ENCODE measurements around the gene SPOCK1. TPM values are rescaled to one million over a fixed set of nuclear protein-coding genes. Genes with fewer than 3 reads are reported as not detected.

The SPOCK1 gene
- total and polyA plus RNA-seq, 2 experiments from 2014 or later, result 8.2 to 10.5 TPM

DNA sequence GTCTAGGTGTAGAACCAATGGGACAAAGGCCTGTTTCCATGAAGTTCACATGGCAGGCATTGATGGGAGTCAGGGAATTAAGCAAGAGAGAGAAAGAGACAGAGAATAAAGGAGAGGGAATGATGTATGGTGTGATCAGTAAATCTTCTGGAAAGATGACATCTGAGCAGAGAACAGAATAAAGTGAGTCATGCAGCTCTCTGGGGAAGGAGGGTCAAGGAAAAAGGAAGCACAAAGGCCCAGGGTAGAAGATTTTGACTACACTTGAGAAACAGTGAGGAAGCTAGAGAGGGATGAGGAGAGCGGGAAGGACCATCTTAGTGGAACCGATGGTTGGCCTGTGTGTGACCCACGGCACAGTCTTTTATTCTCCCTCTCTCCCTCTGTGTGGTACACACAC lies 425.9 kb downstream of the SPOCK1 start (continued):
- TF ChIP-seq, protein P1, sequence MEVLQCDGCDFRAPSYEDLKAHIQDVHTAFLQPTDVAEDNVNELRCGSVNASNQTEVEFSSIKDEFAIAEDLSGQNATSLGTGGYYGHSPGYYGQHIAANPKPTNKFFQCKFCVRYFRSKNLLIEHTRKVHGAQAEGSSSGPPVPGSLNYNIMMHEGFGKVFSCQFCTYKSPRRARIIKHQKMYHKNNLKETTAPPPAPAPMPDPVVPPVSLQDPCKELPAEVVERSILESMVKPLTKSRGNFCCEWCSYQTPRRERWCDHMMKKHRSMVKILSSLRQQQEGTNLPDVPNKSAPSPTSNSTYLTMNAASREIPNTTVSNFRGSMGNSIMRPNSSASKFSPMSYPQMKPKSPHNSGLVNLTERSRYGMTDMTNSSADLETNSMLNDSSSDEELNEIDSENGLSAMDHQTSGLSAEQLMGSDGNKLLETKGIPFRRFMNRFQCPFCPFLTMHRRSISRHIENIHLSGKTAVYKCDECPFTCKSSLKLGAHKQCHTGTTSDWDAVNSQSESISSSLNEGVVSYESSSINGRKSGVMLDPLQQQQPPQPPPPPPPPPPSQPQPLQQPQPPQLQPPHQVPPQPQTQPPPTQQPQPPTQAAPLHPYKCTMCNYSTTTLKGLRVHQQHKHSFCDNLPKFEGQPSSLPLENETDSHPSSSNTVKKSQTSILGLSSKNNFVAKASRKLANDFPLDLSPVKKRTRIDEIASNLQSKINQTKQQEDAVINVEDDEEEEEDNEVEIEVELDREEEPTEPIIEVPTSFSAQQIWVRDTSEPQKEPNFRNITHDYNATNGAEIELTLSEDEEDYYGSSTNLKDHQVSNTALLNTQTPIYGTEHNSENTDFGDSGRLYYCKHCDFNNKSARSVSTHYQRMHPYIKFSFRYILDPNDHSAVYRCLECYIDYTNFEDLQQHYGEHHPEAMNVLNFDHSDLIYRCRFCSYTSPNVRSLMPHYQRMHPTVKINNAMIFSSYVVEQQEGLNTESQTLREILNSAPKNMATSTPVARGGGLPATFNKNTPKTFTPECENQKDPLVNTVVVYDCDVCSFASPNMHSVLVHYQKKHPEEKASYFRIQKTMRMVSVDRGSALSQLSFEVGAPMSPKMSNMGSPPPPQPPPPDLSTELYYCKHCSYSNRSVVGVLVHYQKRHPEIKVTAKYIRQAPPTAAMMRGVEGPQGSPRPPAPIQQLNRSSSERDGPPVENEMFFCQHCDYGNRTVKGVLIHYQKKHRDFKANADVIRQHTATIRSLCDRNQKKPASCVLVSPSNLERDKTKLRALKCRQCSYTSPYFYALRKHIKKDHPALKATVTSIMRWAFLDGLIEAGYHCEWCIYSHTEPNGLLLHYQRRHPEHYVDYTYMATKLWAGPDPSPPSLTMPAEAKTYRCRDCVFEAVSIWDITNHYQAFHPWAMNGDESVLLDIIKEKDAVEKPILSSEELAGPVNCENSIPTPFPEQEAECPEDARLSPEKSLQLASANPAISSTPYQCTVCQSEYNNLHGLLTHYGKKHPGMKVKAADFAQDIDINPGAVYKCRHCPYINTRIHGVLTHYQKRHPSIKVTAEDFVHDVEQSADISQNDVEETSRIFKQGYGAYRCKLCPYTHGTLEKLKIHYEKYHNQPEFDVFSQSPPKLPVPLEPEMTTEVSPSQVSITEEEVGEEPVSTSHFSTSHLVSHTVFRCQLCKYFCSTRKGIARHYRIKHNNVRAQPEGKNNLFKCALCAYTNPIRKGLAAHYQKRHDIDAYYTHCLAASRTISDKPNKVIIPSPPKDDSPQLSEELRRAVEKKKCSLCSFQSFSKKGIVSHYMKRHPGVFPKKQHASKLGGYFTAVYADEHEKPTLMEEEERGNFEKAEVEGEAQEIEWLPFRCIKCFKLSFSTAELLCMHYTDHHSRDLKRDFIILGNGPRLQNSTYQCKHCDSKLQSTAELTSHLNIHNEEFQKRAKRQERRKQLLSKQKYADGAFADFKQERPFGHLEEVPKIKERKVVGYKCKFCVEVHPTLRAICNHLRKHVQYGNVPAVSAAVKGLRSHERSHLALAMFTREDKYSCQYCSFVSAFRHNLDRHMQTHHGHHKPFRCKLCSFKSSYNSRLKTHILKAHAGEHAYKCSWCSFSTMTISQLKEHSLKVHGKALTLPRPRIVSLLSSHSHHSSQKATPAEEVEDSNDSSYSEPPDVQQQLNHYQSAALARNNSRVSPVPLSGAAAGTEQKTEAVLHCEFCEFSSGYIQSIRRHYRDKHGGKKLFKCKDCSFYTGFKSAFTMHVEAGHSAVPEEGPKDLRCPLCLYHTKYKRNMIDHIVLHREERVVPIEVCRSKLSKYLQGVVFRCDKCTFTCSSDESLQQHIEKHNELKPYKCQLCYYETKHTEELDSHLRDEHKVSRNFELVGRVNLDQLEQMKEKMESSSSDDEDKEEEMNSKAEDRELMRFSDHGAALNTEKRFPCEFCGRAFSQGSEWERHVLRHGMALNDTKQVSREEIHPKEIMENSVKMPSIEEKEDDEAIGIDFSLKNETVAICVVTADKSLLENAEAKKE (CRISPR knock-in tag; IDR thresholded peaks at IDR 0.05), result no peak
- TF ChIP-seq EZH2phosphoT487 (IDR thresholded peaks at IDR 0.05; ENCODE audit: unreplicated experiment) (no peak), EZH2 (IDR thresholded peaks at IDR 0.05; ENCODE audit: low read depth, unreplicated experiment) (no peak), POLR2AphosphoS5 (IDR thresholded peaks at IDR 0.05; ENCODE audit: low read depth) (no peak)

DNA sequence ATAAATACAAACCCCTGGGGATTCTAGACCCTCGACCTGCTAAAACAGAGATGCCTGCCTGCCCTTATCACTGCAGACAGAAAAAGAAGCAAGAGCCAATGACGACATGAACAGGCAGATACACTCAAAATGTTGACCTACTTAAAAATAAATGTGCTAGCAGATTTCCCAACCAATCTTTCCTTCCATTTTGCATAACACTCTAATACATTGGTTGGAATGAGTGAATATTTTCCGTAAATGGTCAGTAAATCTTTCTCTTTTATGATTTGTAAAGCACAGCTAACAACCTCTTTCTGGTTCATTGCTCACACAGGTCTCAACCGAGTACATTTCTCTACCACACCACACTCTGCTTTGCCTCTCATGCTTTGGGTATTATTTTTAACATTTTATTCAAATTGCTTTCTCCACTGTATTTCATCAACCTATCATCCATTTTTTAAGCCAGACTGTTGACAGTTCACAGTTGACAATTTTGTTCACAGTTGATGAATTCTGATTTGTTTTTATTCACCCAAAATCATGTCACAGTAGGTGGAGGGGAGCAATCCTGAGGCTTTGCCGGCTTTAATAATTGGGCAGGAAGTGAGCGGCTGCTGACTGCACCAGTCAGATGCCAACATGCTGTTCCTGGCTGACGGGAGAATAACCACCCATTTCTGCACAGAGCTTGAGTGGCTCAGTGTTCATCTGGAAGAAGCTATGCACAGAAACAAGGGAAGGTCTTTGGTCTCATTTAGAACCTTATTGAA lies 426.6 kb downstream of the SPOCK1 start:
- peaks cover 15% of the 10 kb centered on the region for H3K4me1 Mint-ChIP-seq
- peaks cover 9% of the 10 kb centered on the region for H3K4me1 ChIP-seq (ENCODE audit: insufficient read depth)
- no peaks in the 10 kb centered on the region for H3K79me2 ChIP-seq (replicated peaks; ENCODE audit: insufficient read depth)
- H3K4me2 ChIP-seq, result no peak overlapping the region
- no peak overlapping the region for H3K4me3 Mint-ChIP-seq
- no peaks in the 10 kb centered on the region for H3K27me3 ChIP-seq (ENCODE audit: insufficient read depth)
- H3K36me3 ChIP-seq (ENCODE audit: insufficient read depth), result no peaks in the 10 kb centered on the region
- no peak overlapping the region for H2AFZ ChIP-seq
- H3K9me2 ChIP-seq (ENCODE audit: insufficient read depth), result no peaks in the 10 kb centered on the region
- peaks cover 8% of the 10 kb centered on the region for H3K27me3 Mint-ChIP-seq (ENCODE audit: insufficient read depth, low read depth, poor library complexity)
- no peak overlapping the region for H3K27ac ChIP-seq (ENCODE audit: low read depth)
- DNase-seq (ENCODE audit: low spot score), result no peak
- H3K27ac Mint-ChIP-seq, result no peak overlapping the region
- no peaks in the 10 kb centered on the region for H3F3A ChIP-seq (replicated peaks; ENCODE audit: low read depth)
- no peaks in the 10 kb centered on the region for H3K36me3 Mint-ChIP-seq (ENCODE audit: low read depth)
- H3K4me3 ChIP-seq, result no peak overlapping the region
- no peak for TF ChIP-seq ZNF331 (CRISPR knock-in tag; IDR thresholded peaks at IDR 0.05; ENCODE audit: low read depth)
- TF ChIP-seq NANOG (IDR thresholded peaks at IDR 0.05; ENCODE audit: borderline replicate concordance), result no peak
- TF ChIP-seq, protein P2, sequence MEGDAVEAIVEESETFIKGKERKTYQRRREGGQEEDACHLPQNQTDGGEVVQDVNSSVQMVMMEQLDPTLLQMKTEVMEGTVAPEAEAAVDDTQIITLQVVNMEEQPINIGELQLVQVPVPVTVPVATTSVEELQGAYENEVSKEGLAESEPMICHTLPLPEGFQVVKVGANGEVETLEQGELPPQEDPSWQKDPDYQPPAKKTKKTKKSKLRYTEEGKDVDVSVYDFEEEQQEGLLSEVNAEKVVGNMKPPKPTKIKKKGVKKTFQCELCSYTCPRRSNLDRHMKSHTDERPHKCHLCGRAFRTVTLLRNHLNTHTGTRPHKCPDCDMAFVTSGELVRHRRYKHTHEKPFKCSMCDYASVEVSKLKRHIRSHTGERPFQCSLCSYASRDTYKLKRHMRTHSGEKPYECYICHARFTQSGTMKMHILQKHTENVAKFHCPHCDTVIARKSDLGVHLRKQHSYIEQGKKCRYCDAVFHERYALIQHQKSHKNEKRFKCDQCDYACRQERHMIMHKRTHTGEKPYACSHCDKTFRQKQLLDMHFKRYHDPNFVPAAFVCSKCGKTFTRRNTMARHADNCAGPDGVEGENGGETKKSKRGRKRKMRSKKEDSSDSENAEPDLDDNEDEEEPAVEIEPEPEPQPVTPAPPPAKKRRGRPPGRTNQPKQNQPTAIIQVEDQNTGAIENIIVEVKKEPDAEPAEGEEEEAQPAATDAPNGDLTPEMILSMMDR (conservative IDR thresholded peaks at IDR 0.05; ENCODE audit: low read depth in 2 of 2), result no peak
- no peak for TF ChIP-seq POLR2AphosphoS5 (IDR thresholded peaks at IDR 0.05; ENCODE audit: low read depth)
- no peak for TF ChIP-seq CREB1 (CRISPR knock-in tag; IDR thresholded peaks at IDR 0.05; ENCODE audit: low read depth)
- no peak for ATAC-seq
- no peaks in the 10 kb centered on the region for H4K20me1 ChIP-seq (replicated peaks; ENCODE audit: insufficient read depth)
- H3K9me3 Mint-ChIP-seq, result no peaks in the 10 kb centered on the region

All from GM23338 (cell line).